H1 (cell line): Measurements from ENCODE around the gene TRMT61A. TPM values are rescaled to one million over a fixed set of nuclear protein-coding genes. Genes with fewer than 3 reads are reported as not detected.

ENCODE experiments used
- CTCF ChIA-PET: fragments of 300-600 bp; sonication (Branson Sonifier 250); formaldehyde crosslinking; loops from one replicate; lab custom pipeline; 2021; ENCODE audit not compliant: partially characterized antibody; lab: Charles Lee
- POLR2A ChIA-PET: fragments of 300-600 bp; sonication (Branson Sonifier 250); formaldehyde crosslinking; loops from one replicate; lab custom pipeline; 2021; ENCODE audit warnings: inconsistent platforms; ENCODE audit not compliant: partially characterized antibody; lab: Charles Lee
- DNase-seq, 2 experiments: peaks; one replicate each; pipeline versions ENCODE4 v3.0.0 to v3.0.0-alpha.2; 2010 to 2022; ENCODE audit warnings: low spot score in 2 of 2, low read depth in 1 of 2, mixed read lengths in 1 of 2
- FAIRE-seq: peaks from 2 replicates; lab custom pipeline; 2011; peaks lifted over from hg19 to GRCh38; lab: Jason Lieb, UNC
- H2AFZ ChIP-seq: 2 replicates; pipeline ENCODE4 v1.8.1; 2012; ENCODE audit warnings: low read length, inconsistent platforms
- H2AK5ac ChIP-seq: 2 replicates; pipeline ENCODE4 v1.6.1; 2013; ENCODE audit warnings: low read depth, low read length
- H2BK120ac ChIP-seq: replicated peaks from 2 replicates; pipeline ENCODE3; 2013; ENCODE audit warnings: low read depth, low read length, inconsistent platforms
- H2BK12ac ChIP-seq: 2 replicates; pipeline ENCODE4 v1.6.1; 2013; ENCODE audit warnings: low read depth, low read length
- H2BK15ac ChIP-seq: 2 replicates; pipeline ENCODE4 v1.6.1; 2013; ENCODE audit warnings: low read length
- H2BK20ac ChIP-seq: 2 replicates; pipeline ENCODE4 v1.6.1; 2013; ENCODE audit warnings: low read length
- H2BK5ac ChIP-seq: 2 replicates; pipeline ENCODE4 v1.6.1; 2013; ENCODE audit warnings: low read depth, low read length
- H3K14ac ChIP-seq: 2 replicates; pipeline ENCODE4 v1.6.1; 2013; ENCODE audit warnings: inconsistent platforms; ENCODE audit not compliant: insufficient read length
- H3K18ac ChIP-seq: 2 replicates; pipeline ENCODE4 v1.6.1; 2013; ENCODE audit warnings: low read length; ENCODE audit errors: extremely low read depth
- H3K23ac ChIP-seq: 2 replicates; pipeline ENCODE4 v1.6.1; 2013; ENCODE audit warnings: inconsistent platforms; ENCODE audit not compliant: insufficient read length
- H3K23me2 ChIP-seq: 2 replicates; pipeline ENCODE4 v1.6.1; 2013; ENCODE audit warnings: low read depth, low read length
- H3K27ac ChIP-seq: 2 replicates; pipeline ENCODE4 v1.6.1; 2011; ENCODE audit warnings: low read depth, low read length, inconsistent platforms
- H3K27me3 ChIP-seq, 4 experiments: replicated peaks in 1 of 4; 1 replicate in 1 of 4; 2 replicates in 3 of 4; pipeline versions ENCODE4 v1.6.1 to v1.8.1; 2011 to 2013; ENCODE audit warnings: low read length in 3 of 4, mild to moderate bottlenecking in 3 of 4, inconsistent platforms in 2 of 4, mixed read lengths in 2 of 4, moderate library complexity in 1 of 4; ENCODE audit not compliant: control insufficient read depth in 3 of 4, insufficient read depth in 3 of 4; ENCODE audit errors: extremely low read depth in 1 of 4
- H3K36me3 ChIP-seq, 4 experiments: 2 replicates each; pipeline versions ENCODE4 v1.6.1 to v1.8.1; 2011 to 2013; ENCODE audit warnings: mild to moderate bottlenecking in 4 of 4, low read length in 3 of 4, moderate library complexity in 2 of 4, control low read depth in 1 of 4, inconsistent platforms in 1 of 4; ENCODE audit not compliant: insufficient read depth in 4 of 4, control insufficient read depth in 2 of 4
- H3K4ac ChIP-seq: replicated peaks from 2 replicates; pipeline ENCODE3; 2013; ENCODE audit warnings: low read length, low read depth, mixed read lengths, inconsistent platforms; ENCODE audit not compliant: insufficient read length
- H3K4me1 ChIP-seq, 4 experiments: replicated peaks in 1 of 4; 1 replicate in 1 of 4; 2 replicates in 3 of 4; pipeline versions ENCODE4 v1.6.1 to v1.8.1; 2011 to 2013; ENCODE audit warnings: low read length in 3 of 4, inconsistent platforms in 2 of 4, mixed read lengths in 1 of 4; ENCODE audit not compliant: insufficient read depth in 4 of 4, control insufficient read depth in 3 of 4
- H3K4me2 ChIP-seq, 2 experiments: 2 replicates each; pipeline versions ENCODE4 v1.6.1 to v1.8.1; 2011 to 2013; ENCODE audit warnings: low read depth in 2 of 2, low read length in 2 of 2, control low read depth in 1 of 2, inconsistent platforms in 1 of 2, mild to moderate bottlenecking in 1 of 2; ENCODE audit not compliant: insufficient read depth in 1 of 2
- H3K4me3 ChIP-seq, 4 experiments: fragments of 200-600, 300-600 bp in 1 of 4; sonication (generic), shearing (Covaris generic), sonication (Bioruptor Twin) in 1 of 4; 2 replicates each; pipeline versions ENCODE4 v1.5.1 to v1.8.1; 2011 to 2016; ENCODE audit warnings: low read length in 4 of 4, low read depth in 3 of 4, control low read depth in 2 of 4, inconsistent platforms in 2 of 4, mild to moderate bottlenecking in 2 of 4, mixed read lengths in 1 of 4, moderate library complexity in 1 of 4; ENCODE audit not compliant: insufficient read depth in 2 of 4; ENCODE audit errors: extremely low read depth in 1 of 4
- H3K56ac ChIP-seq: replicated peaks from 2 replicates; pipeline ENCODE3; 2013; ENCODE audit warnings: low read depth, mild to moderate bottlenecking, mixed read lengths, low read length, inconsistent platforms; ENCODE audit not compliant: insufficient read length
- H3K79me1 ChIP-seq: 2 replicates; pipeline ENCODE4 v1.6.1; 2013; ENCODE audit warnings: low read depth, low read length, control low read depth
- H3K79me2 ChIP-seq, 2 experiments: 2 replicates each; pipeline versions ENCODE4 v1.6.1 to v1.8.1; 2012 to 2013; ENCODE audit warnings: low read length in 2 of 2, mild to moderate bottlenecking in 2 of 2, inconsistent platforms in 1 of 2; ENCODE audit not compliant: insufficient read depth in 2 of 2, control insufficient read depth in 1 of 2
- H3K9ac ChIP-seq, 4 experiments: replicated peaks in 1 of 4; 1 replicate in 1 of 4; 2 replicates in 3 of 4; pipeline versions ENCODE4 v1.6.1 to v1.8.1; 2011 to 2013; ENCODE audit warnings: low read depth in 3 of 4, low read length in 3 of 4, control low read depth in 2 of 4, mild to moderate bottlenecking in 2 of 4, moderate library complexity in 2 of 4, inconsistent platforms in 1 of 4; ENCODE audit errors: extremely low read depth in 1 of 4
- H3K9me3 ChIP-seq, 2 experiments: 2 replicates each; pipeline versions ENCODE4 v1.6.1 to v1.8.1; 2012 to 2013; ENCODE audit warnings: mild to moderate bottlenecking in 2 of 2, moderate library complexity in 2 of 2, control low read depth in 1 of 2, inconsistent platforms in 1 of 2, low read depth in 1 of 2, low read length in 1 of 2, mixed read lengths in 1 of 2; ENCODE audit not compliant: insufficient read depth in 2 of 2
- H4K20me1 ChIP-seq, 2 experiments: replicated peaks in 1 of 2; 2 replicates each; pipeline versions ENCODE3 to v1.8.1; 2011 to 2013; ENCODE audit warnings: inconsistent platforms in 2 of 2, low read length in 2 of 2, mild to moderate bottlenecking in 1 of 2; ENCODE audit not compliant: insufficient read depth in 2 of 2, control insufficient read depth in 1 of 2
- H4K5ac ChIP-seq: 2 replicates; pipeline ENCODE4 v1.6.1; 2013; ENCODE audit warnings: low read length, low read depth, mixed read lengths, inconsistent platforms; ENCODE audit not compliant: insufficient read length
- H4K8ac ChIP-seq: 2 replicates; pipeline ENCODE4 v1.8.0; 2013; ENCODE audit warnings: mild to moderate bottlenecking, moderate library complexity, low read length, inconsistent platforms; ENCODE audit not compliant: insufficient read depth; ENCODE audit errors: extremely low read depth
- H4K91ac ChIP-seq: replicated peaks from 2 replicates; pipeline ENCODE3; 2013; ENCODE audit warnings: low read length, mixed read lengths, inconsistent platforms; ENCODE audit not compliant: insufficient read length
- CHD2 ChIP-seq: IDR thresholded peaks from 2 replicates; pipeline ENCODE4 v1.6.1; 2012; ENCODE audit warnings: low read length, improper control_type of control experiment
- E2F6 ChIP-seq: IDR thresholded peaks from 2 replicates; pipeline ENCODE4 v1.6.1; 2012; ENCODE audit warnings: inconsistent platforms
- GABPA ChIP-seq: IDR thresholded peaks from 2 replicates; pipeline ENCODE4 v1.6.1; 2011; ENCODE audit warnings: mild to moderate bottlenecking, low read length, moderate library complexity, borderline replicate concordance; ENCODE audit not compliant: insufficient read depth
- KDM5A ChIP-seq: fragments of 200-600 bp; IDR thresholded peaks from 2 replicates; pipeline ENCODE4 v1.7.1; 2012; ENCODE audit warnings: mild to moderate bottlenecking, low read length, inconsistent platforms, mixed read lengths
- NANOG ChIP-seq: IDR thresholded peaks from 2 replicates; pipeline ENCODE4 v1.6.1; 2011; ENCODE audit warnings: low read length, low read depth, mild to moderate bottlenecking, inconsistent platforms; ENCODE audit not compliant: insufficient read depth, poor library complexity, severe bottlenecking
- POLR2A ChIP-seq, 2 experiments: IDR thresholded peaks; 1 replicate in 1 of 2; 2 replicates in 1 of 2; pipeline ENCODE4 v1.6.1; 2011; ENCODE audit warnings: low read depth in 2 of 2, low read length in 2 of 2, mild to moderate bottlenecking in 2 of 2; ENCODE audit errors: control extremely low read depth in 1 of 2
- SRF ChIP-seq: IDR thresholded peaks from 2 replicates; pipeline ENCODE4 v1.6.1; 2011; ENCODE audit warnings: mild to moderate bottlenecking, low read depth, low read length, moderate library complexity
- YY1 ChIP-seq: IDR thresholded peaks from 2 replicates; pipeline ENCODE4 v1.6.1; 2011; ENCODE audit warnings: low read depth, mild to moderate bottlenecking, low read length
- ZNF274 ChIP-seq: IDR thresholded peaks from 2 replicates; pipeline ENCODE4 v1.7.0; 2012; ENCODE audit warnings: low read length, borderline replicate concordance; ENCODE audit errors: extremely low read depth
- WGBS, 2 experiments: shearing (Covaris generic) in 1 of 2; methylation state at CpG; one replicate each; pipeline versions ENCODE4 v1.1.6 to v1.1.7; 2013 to 2015; ENCODE audit warnings: low lambda C conversion rate in 2 of 2, mixed read lengths in 2 of 2, inconsistent platforms in 1 of 2, low coverage in 1 of 2, missing lambda C conversion rate in 1 of 2; ENCODE audit not compliant: insufficient replicate concordance in 2 of 2, insufficient coverage in 1 of 2, insufficient read length in 1 of 2; ENCODE audit errors: extremely low coverage in 1 of 2, missing lambda C conversion rate in 1 of 2; 5-methylcytosine and 5-hydroxymethylcytosine counted together
- polyA plus RNA-seq, 7 experiments: library from polyadenylated mRNA; depleted of rRNA in 3 of 7; stranded (reverse) in 5 of 7; unstranded in 2 of 7; fragments of >200 nt in 5 of 7; fragments of 200-250 nt in 2 of 7; gene quantifications; 1 replicate in 5 of 7; 2 replicates in 1 of 7; 4 replicates in 1 of 7; pipeline versions ENCODE4 v1.2.1 to v1.2.3, GENCODE V29; 2011 to 2013; ENCODE audit warnings: missing spikeins in 2 of 7, mixed read lengths in 2 of 7
- total RNA-seq: library from RNA; stranded (reverse); fragmentation: NEBNext Ultra II Directional; extraction: Animal tissue kit (Norgen Biotek cat#: 25700); gene quantifications from 2 replicates; pipeline ENCODE4 v1.2.1, GENCODE V29; 2021

The TRMT61A gene
- total and polyA plus RNA-seq, 2 of the 8 experiments (the other 6 are each of a cell fraction or from before 2014, with no cell fraction given): 15.8 to 19.0 TPM

GRCh38 chr14:103535891-103536565, 7.0 kb downstream of the TRMT61A start:
- H4K8ac ChIP-seq: no peak overlapping the region
- H2BK5ac ChIP-seq: no peak overlapping the region
- H3K4me1 ChIP-seq: peaks cover 0 to 1% (median under 1%) of the 10 kb centered on the region in 4 experiments; a peak in 4 of 7 replicates
- no peak overlapping the region for H3K56ac ChIP-seq
- ChIA-PET CTCF (interaction anchor here (1.4 to 28.8 kb wide), 4 partner anchors 8 to 202 kb away, joined by 3 to 921 read pairs (median 118); partner anchors contain the start of genes CKB and EIF5), POLR2A (interaction anchor here (1.0 to 29.8 kb wide), 4 partner anchors 8 to 17 kb away, joined by 3 to 844 read pairs (median 6); partner anchors contain the start of gene CKB)
- no peaks in the 10 kb centered on the region for H3K23me2 ChIP-seq
- no peak overlapping the region for H3K4me2 ChIP-seq
- no peak overlapping the region for H3K18ac ChIP-seq
- H4K5ac ChIP-seq: no peak overlapping the region
- H3K14ac ChIP-seq: no peak overlapping the region
- peaks cover 10 to 37% of the 10 kb centered on the region in 2 experiments for H4K20me1 ChIP-seq
- H3K36me3 ChIP-seq: peaks cover 0 to 17% (median 1%) of the 10 kb centered on the region in 4 experiments; a peak in 3 of 8 replicates
- no peak overlapping the region for H2BK120ac ChIP-seq
- H3K27ac ChIP-seq: no peak overlapping the region
- peaks cover 0 to 2% of the 10 kb centered on the region in 2 experiments; a peak in 1 of 4 replicates for H3K79me2 ChIP-seq
- no peak for DNase-seq
- 89% methylated on average over 11 of the region's 11 CpGs; no CpG with 5 or more reads in 1 of the 2 experiments for WGBS, 2 experiments
- H3K27me3 ChIP-seq: no peaks in the 10 kb centered on the region; a peak in 2 of 7 replicates
- H3K9me3 ChIP-seq: no peaks in the 10 kb centered on the region
- H3K23ac ChIP-seq: no peak overlapping the region
- no peak overlapping the region for H3K4me3 ChIP-seq
- no peak for FAIRE-seq
- no peak overlapping the region for H2BK20ac ChIP-seq
- no peak overlapping the region for H3K4ac ChIP-seq
- no peak overlapping the region for H4K91ac ChIP-seq
- H2BK12ac ChIP-seq: no peak overlapping the region
- no peak overlapping the region for H2BK15ac ChIP-seq
- no peak overlapping the region for H2AK5ac ChIP-seq
- H2AFZ ChIP-seq: no peak overlapping the region
- no peak overlapping the region for H3K9ac ChIP-seq
- H3K79me1 ChIP-seq: peaks cover 9% of the 10 kb centered on the region
- TF ChIP-seq POLR2A (IDR thresholded peaks at IDR 0.05; ENCODE audit: control extremely low read depth in 1 of 2, low read depth in 2 of 2, low read length in 2 of 2) (no peak; a peak in 1 of 3 replicates), KDM5A (no peak), ZNF274 (no peak), YY1 (no peak), SRF (no peak), NANOG (no peak), CHD2 (no peak), E2F6 (no peak), GABPA (no peak)
